H1 (cell line): ENCODE results near the gene AK8. TPM values are rescaled to one million over a fixed set of nuclear protein-coding genes. Genes with fewer than 3 reads are reported as not detected.

ENCODE experiments used
- CBX5 ChIP-seq: fragments of 300-800, 300-1000 bp; sonication (generic); IDR thresholded peaks from 2 replicates; pipeline ENCODE4 v1.7.1; 2016; ENCODE audit warnings: antibody characterized with exemption, low read length, low read depth
- CREB1 ChIP-seq: IDR thresholded peaks from 2 replicates; pipeline ENCODE4 v1.6.1; 2012; ENCODE audit warnings: inconsistent platforms
- JUN ChIP-seq: IDR thresholded peaks from 2 replicates; pipeline ENCODE4 v1.6.1; 2011; ENCODE audit warnings: low read depth, mild to moderate bottlenecking, improper control_type of control experiment, low read length
- JUND ChIP-seq: IDR thresholded peaks from 2 replicates; pipeline ENCODE4 v1.6.1; 2011; ENCODE audit warnings: mild to moderate bottlenecking, improper control_type of control experiment, low read length
- KDM4A ChIP-seq: IDR thresholded peaks from one replicate; pipeline ENCODE4 v1.7.1; 2012; ENCODE audit warnings: low read depth, mild to moderate bottlenecking, moderate library complexity, low read length, inconsistent platforms; ENCODE audit not compliant: severe bottlenecking
- RBBP5 ChIP-seq: IDR thresholded peaks from 2 replicates; pipeline ENCODE4 v1.7.1; 2012; ENCODE audit warnings: low read depth, mild to moderate bottlenecking, inconsistent platforms, low read length, moderate library complexity, borderline replicate concordance
- polyA plus RNA-seq, 7 experiments: library from polyadenylated mRNA; depleted of rRNA in 3 of 7; stranded (reverse) in 5 of 7; unstranded in 2 of 7; fragments of >200 nt in 5 of 7; fragments of 200-250 nt in 2 of 7; gene quantifications; 1 replicate in 5 of 7; 2 replicates in 1 of 7; 4 replicates in 1 of 7; pipeline versions ENCODE4 v1.2.1 to v1.2.3, GENCODE V29; 2011 to 2013; ENCODE audit warnings: missing spikeins in 2 of 7, mixed read lengths in 2 of 7
- total RNA-seq: library from RNA; stranded (reverse); fragmentation: NEBNext Ultra II Directional; extraction: Animal tissue kit (Norgen Biotek cat#: 25700); gene quantifications from 2 replicates; pipeline ENCODE4 v1.2.1, GENCODE V29; 2021
- TF ChIP-seq, protein P1 (sequence below): fragments of 300-600 bp; sonication (generic); IDR thresholded peaks from 2 replicates; pipeline ENCODE4 v1.7.1; 2012; ENCODE audit warnings: low read length, moderate library complexity, mild to moderate bottlenecking, inconsistent platforms; ENCODE audit not compliant: insufficient replicate concordance
- TF ChIP-seq, protein P2 (sequence below): IDR thresholded peaks from 2 replicates; pipeline ENCODE4 v1.6.1; 2012; ENCODE audit warnings: inconsistent platforms
- TF ChIP-seq, protein P3 (sequence below): IDR thresholded peaks from 2 replicates; pipeline ENCODE4 v1.6.1; 2011; ENCODE audit warnings: low read length, improper control_type of control experiment
- TF ChIP-seq, protein P4 (sequence below): IDR thresholded peaks from 2 replicates; pipeline ENCODE4 v1.6.1; 2011; ENCODE audit warnings: low read depth, mild to moderate bottlenecking, low read length; ENCODE audit not compliant: insufficient read depth

The AK8 gene
- total and polyA plus RNA-seq, 2 of the 8 experiments (the other 6 are each of a cell fraction or from before 2014, with no cell fraction given), result 0.35 to 0.48 TPM

DNA sequence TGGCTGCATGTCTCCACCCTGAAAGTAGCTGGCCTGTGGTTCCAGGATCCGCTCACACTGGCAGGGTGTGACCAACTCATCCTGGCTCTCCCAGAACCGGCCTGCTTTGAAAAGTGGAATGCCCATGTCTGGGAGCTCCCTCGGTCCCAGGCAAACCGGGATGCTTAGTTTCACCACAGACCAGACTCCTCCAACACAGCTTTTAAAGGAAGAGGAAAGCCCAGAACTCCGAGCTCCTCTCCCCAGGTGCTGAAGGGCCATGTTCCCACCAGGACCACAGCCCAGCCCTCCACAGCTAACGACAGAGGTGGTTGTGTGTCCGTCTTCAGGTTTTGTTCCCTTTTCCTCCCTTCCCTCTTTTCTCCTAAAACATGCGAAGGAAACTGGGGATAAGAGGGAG lies 169.8 kb downstream of the AK8 start (continued):
- TF ChIP-seq, protein P1, sequence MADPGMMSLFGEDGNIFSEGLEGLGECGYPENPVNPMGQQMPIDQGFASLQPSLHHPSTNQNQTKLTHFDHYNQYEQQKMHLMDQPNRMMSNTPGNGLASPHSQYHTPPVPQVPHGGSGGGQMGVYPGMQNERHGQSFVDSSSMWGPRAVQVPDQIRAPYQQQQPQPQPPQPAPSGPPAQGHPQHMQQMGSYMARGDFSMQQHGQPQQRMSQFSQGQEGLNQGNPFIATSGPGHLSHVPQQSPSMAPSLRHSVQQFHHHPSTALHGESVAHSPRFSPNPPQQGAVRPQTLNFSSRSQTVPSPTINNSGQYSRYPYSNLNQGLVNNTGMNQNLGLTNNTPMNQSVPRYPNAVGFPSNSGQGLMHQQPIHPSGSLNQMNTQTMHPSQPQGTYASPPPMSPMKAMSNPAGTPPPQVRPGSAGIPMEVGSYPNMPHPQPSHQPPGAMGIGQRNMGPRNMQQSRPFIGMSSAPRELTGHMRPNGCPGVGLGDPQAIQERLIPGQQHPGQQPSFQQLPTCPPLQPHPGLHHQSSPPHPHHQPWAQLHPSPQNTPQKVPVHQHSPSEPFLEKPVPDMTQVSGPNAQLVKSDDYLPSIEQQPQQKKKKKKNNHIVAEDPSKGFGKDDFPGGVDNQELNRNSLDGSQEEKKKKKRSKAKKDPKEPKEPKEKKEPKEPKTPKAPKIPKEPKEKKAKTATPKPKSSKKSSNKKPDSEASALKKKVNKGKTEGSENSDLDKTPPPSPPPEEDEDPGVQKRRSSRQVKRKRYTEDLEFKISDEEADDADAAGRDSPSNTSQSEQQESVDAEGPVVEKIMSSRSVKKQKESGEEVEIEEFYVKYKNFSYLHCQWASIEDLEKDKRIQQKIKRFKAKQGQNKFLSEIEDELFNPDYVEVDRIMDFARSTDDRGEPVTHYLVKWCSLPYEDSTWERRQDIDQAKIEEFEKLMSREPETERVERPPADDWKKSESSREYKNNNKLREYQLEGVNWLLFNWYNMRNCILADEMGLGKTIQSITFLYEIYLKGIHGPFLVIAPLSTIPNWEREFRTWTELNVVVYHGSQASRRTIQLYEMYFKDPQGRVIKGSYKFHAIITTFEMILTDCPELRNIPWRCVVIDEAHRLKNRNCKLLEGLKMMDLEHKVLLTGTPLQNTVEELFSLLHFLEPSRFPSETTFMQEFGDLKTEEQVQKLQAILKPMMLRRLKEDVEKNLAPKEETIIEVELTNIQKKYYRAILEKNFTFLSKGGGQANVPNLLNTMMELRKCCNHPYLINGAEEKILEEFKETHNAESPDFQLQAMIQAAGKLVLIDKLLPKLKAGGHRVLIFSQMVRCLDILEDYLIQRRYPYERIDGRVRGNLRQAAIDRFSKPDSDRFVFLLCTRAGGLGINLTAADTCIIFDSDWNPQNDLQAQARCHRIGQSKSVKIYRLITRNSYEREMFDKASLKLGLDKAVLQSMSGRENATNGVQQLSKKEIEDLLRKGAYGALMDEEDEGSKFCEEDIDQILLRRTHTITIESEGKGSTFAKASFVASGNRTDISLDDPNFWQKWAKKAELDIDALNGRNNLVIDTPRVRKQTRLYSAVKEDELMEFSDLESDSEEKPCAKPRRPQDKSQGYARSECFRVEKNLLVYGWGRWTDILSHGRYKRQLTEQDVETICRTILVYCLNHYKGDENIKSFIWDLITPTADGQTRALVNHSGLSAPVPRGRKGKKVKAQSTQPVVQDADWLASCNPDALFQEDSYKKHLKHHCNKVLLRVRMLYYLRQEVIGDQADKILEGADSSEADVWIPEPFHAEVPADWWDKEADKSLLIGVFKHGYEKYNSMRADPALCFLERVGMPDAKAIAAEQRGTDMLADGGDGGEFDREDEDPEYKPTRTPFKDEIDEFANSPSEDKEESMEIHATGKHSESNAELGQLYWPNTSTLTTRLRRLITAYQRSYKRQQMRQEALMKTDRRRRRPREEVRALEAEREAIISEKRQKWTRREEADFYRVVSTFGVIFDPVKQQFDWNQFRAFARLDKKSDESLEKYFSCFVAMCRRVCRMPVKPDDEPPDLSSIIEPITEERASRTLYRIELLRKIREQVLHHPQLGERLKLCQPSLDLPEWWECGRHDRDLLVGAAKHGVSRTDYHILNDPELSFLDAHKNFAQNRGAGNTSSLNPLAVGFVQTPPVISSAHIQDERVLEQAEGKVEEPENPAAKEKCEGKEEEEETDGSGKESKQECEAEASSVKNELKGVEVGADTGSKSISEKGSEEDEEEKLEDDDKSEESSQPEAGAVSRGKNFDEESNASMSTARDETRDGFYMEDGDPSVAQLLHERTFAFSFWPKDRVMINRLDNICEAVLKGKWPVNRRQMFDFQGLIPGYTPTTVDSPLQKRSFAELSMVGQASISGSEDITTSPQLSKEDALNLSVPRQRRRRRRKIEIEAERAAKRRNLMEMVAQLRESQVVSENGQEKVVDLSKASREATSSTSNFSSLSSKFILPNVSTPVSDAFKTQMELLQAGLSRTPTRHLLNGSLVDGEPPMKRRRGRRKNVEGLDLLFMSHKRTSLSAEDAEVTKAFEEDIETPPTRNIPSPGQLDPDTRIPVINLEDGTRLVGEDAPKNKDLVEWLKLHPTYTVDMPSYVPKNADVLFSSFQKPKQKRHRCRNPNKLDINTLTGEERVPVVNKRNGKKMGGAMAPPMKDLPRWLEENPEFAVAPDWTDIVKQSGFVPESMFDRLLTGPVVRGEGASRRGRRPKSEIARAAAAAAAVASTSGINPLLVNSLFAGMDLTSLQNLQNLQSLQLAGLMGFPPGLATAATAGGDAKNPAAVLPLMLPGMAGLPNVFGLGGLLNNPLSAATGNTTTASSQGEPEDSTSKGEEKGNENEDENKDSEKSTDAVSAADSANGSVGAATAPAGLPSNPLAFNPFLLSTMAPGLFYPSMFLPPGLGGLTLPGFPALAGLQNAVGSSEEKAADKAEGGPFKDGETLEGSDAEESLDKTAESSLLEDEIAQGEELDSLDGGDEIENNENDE, result no peak
- TF ChIP-seq KDM4A (no peak), JUND (no peak), CREB1 (no peak), RBBP5 (no peak), JUN (no peak), CBX5 (no peak)
- TF ChIP-seq, protein P2, sequence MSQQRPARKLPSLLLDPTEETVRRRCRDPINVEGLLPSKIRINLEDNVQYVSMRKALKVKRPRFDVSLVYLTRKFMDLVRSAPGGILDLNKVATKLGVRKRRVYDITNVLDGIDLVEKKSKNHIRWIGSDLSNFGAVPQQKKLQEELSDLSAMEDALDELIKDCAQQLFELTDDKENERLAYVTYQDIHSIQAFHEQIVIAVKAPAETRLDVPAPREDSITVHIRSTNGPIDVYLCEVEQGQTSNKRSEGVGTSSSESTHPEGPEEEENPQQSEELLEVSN, result no peak
- TF ChIP-seq, protein P3, sequence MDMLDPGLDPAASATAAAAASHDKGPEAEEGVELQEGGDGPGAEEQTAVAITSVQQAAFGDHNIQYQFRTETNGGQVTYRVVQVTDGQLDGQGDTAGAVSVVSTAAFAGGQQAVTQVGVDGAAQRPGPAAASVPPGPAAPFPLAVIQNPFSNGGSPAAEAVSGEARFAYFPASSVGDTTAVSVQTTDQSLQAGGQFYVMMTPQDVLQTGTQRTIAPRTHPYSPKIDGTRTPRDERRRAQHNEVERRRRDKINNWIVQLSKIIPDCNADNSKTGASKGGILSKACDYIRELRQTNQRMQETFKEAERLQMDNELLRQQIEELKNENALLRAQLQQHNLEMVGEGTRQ, result no peak
- TF ChIP-seq, protein P4, sequence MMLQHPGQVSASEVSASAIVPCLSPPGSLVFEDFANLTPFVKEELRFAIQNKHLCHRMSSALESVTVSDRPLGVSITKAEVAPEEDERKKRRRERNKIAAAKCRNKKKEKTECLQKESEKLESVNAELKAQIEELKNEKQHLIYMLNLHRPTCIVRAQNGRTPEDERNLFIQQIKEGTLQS, result no peak
